Panc1 (cell line): ENCODE data around the gene DNAAF8. TPM values are rescaled to one million over a fixed set of nuclear protein-coding genes. Genes with fewer than 3 reads are reported as not detected.
A peak's percentile ranks its signal among the peaks of the same experiment; 100 is the strongest.

ENCODE experiments used
- ATAC-seq: fragments of 200-7000 bp; cut with Tn5 transposase; 2 replicates; pipeline ENCODE4 v1.9.1; 2020; ENCODE audit warnings: mild to moderate bottlenecking, moderate library complexity
- BruUV-seq: library from RNA; stranded (reverse); fragments of 400-500 nt; replicated peaks from 2 replicates; lab custom pipeline; 2021; lab: Mats Ljungman, UMichigan
- CTCF ChIA-PET: fragments of 300-600 bp; sonication (Branson Sonifier 250); formaldehyde crosslinking; loops from one replicate; lab custom pipeline; 2022; ENCODE audit warnings: antibody characterized with exemption; lab: Charles Lee
- POLR2A ChIA-PET: fragments of 300-600 bp; sonication (Branson Sonifier 250); formaldehyde crosslinking; loops from one replicate; lab custom pipeline; 2022; ENCODE audit warnings: antibody characterized with exemption; lab: Charles Lee
- DNase-seq: peaks from one replicate; pipeline ENCODE4 v3.0.0-alpha.2; 2010; ENCODE audit warnings: low read depth, low spot score
- H3K27ac ChIP-seq: 2 replicates; pipeline ENCODE4 v1.5.1; 2011; ENCODE audit warnings: mild to moderate bottlenecking, low read length, inconsistent platforms
- H3K27me3 ChIP-seq: fragments of 200-500 bp; sonication (Bioruptor generic); 2 replicates; pipeline ENCODE4 v1.6.0; 2014; ENCODE audit warnings: low read length, inconsistent platforms; ENCODE audit not compliant: control insufficient read depth, insufficient read depth
- H3K36me3 ChIP-seq: fragments of 200-500 bp; sonication (Bioruptor generic); 2 replicates; pipeline ENCODE4 v1.5.1; 2014; ENCODE audit warnings: inconsistent platforms, mild to moderate bottlenecking, low read length, moderate library complexity; ENCODE audit not compliant: control insufficient read depth, insufficient read depth
- H3K4me1 ChIP-seq: 2 replicates; pipeline ENCODE4 v1.5.1; 2011; ENCODE audit warnings: inconsistent platforms, mild to moderate bottlenecking, low read length, moderate library complexity; ENCODE audit not compliant: control insufficient read depth, insufficient read depth
- H3K4me3 ChIP-seq, 2 experiments: 2 replicates each; pipeline ENCODE4 v1.5.1; 2011 to 2012; ENCODE audit warnings: low read depth in 2 of 2, low read length in 2 of 2, mild to moderate bottlenecking in 2 of 2, inconsistent platforms in 1 of 2, moderate library complexity in 1 of 2
- H3K9me3 ChIP-seq: fragments of 200-500 bp; sonication (Bioruptor generic); 2 replicates; pipeline ENCODE4 v1.5.1; 2014; ENCODE audit warnings: low read depth, mild to moderate bottlenecking, inconsistent platforms, low read length, moderate library complexity; ENCODE audit not compliant: control insufficient read depth, insufficient read depth
- POLR2AphosphoS5 ChIP-seq: IDR thresholded peaks from 2 replicates; pipeline ENCODE4 v1.6.1; 2012; ENCODE audit warnings: mild to moderate bottlenecking, low read depth, low read length, moderate library complexity
- SIN3A ChIP-seq: IDR thresholded peaks from 2 replicates; pipeline ENCODE4 v1.6.1; 2012; ENCODE audit warnings: low read depth, mild to moderate bottlenecking, low read length, moderate library complexity, borderline replicate concordance; ENCODE audit not compliant: insufficient read depth
- TCF7L2 ChIP-seq: IDR thresholded peaks from 2 replicates; pipeline ENCODE4 v1.6.1; 2011; ENCODE audit warnings: mild to moderate bottlenecking, low read depth, low read length, inconsistent platforms
- in situ Hi-C: cut with HindIII; loops from 2 replicates; pipeline ENCODE4 v1.10.0; 2016; ENCODE audit warnings: low sequenced_read_pairs, low pct_unique_long_range_greater_than_20kb
- intact Hi-C: fragments of 100-400 bp; cut with micrococcal nuclease; formaldehyde crosslinking; loops from one replicate; pipeline ENCODE4 v1.10.0; 2022; ENCODE audit not compliant: unreplicated experiment
- total RNA-seq: library from RNA; stranded (reverse); gene quantifications from one replicate; pipeline ENCODE4 v1.2.1, GENCODE V29; 2021; ENCODE audit not compliant: unreplicated experiment
- TF ChIP-seq, protein P1 (sequence below), 2 experiments: IDR thresholded peaks; 2 replicates each; pipeline ENCODE4 v1.6.1; 2011 to 2012; ENCODE audit warnings: low read depth in 2 of 2, control low read depth in 1 of 2, low read length in 1 of 2, mild to moderate bottlenecking in 1 of 2, moderate library complexity in 1 of 2; ENCODE audit not compliant: insufficient read depth in 1 of 2
- TF ChIP-seq, protein P2 (sequence below): fragments of 450-650 bp; IDR thresholded peaks from 2 replicates; pipeline ENCODE4 v1.5.1; 2017; ENCODE audit warnings: mild to moderate bottlenecking

The DNAAF8 gene
- total RNA-seq, 1 experiment from 2014 or later = 2.3 TPM

DNA sequence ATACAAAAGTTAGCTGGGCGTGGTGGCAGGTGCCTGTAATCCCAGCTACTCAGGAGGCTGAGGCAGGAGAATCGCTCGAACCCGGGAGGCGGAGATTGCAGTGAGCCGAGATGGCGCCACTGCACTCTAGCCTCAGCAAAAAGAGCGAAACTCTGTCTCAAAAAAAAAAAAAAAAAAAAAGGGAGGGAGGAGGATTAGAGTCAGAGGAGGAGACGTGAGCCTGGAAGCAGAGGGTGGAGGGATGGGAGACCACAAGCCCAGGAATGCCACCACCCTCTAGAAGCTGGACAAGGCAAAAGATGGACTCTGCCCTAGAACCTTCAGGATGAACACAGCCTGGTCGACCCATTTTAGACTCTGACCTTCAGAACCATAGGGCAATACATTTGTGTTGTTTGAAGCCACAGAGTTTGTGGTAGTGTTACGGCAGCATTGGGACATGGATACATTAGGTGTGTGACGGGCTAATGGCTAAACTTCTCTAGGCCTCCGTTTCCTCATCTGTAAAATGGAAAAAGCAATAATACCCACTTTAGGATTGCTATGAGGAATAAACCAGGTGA lies 58.7 kb downstream of the DNAAF8 start:
- H3K9me3 ChIP-seq = no peaks in the 10 kb centered on the region
- H3K27ac ChIP-seq = no peak overlapping the region
- ChIA-PET POLR2A (interaction anchor here (0.7 kb wide), 1 partner anchor 65 kb away, joined by 15 read pairs; no protein-coding TSS in a partner anchor), CTCF (no interaction called here)
- TF ChIP-seq SIN3A = no peak
- TF ChIP-seq POLR2AphosphoS5 = no peak
- TF ChIP-seq, protein P1, sequence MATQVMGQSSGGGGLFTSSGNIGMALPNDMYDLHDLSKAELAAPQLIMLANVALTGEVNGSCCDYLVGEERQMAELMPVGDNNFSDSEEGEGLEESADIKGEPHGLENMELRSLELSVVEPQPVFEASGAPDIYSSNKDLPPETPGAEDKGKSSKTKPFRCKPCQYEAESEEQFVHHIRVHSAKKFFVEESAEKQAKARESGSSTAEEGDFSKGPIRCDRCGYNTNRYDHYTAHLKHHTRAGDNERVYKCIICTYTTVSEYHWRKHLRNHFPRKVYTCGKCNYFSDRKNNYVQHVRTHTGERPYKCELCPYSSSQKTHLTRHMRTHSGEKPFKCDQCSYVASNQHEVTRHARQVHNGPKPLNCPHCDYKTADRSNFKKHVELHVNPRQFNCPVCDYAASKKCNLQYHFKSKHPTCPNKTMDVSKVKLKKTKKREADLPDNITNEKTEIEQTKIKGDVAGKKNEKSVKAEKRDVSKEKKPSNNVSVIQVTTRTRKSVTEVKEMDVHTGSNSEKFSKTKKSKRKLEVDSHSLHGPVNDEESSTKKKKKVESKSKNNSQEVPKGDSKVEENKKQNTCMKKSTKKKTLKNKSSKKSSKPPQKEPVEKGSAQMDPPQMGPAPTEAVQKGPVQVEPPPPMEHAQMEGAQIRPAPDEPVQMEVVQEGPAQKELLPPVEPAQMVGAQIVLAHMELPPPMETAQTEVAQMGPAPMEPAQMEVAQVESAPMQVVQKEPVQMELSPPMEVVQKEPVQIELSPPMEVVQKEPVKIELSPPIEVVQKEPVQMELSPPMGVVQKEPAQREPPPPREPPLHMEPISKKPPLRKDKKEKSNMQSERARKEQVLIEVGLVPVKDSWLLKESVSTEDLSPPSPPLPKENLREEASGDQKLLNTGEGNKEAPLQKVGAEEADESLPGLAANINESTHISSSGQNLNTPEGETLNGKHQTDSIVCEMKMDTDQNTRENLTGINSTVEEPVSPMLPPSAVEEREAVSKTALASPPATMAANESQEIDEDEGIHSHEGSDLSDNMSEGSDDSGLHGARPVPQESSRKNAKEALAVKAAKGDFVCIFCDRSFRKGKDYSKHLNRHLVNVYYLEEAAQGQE (IDR thresholded peaks at IDR 0.05; ENCODE audit: insufficient read depth in 1 of 2, low read depth in 2 of 2, low read length in 1 of 2) = no peak
- TF ChIP-seq TCF7L2 = no peak
- TF ChIP-seq, protein P2, sequence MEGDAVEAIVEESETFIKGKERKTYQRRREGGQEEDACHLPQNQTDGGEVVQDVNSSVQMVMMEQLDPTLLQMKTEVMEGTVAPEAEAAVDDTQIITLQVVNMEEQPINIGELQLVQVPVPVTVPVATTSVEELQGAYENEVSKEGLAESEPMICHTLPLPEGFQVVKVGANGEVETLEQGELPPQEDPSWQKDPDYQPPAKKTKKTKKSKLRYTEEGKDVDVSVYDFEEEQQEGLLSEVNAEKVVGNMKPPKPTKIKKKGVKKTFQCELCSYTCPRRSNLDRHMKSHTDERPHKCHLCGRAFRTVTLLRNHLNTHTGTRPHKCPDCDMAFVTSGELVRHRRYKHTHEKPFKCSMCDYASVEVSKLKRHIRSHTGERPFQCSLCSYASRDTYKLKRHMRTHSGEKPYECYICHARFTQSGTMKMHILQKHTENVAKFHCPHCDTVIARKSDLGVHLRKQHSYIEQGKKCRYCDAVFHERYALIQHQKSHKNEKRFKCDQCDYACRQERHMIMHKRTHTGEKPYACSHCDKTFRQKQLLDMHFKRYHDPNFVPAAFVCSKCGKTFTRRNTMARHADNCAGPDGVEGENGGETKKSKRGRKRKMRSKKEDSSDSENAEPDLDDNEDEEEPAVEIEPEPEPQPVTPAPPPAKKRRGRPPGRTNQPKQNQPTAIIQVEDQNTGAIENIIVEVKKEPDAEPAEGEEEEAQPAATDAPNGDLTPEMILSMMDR = no peak
- DNase-seq (no peak), ATAC-seq (no peak)
- intact Hi-C loops (no loop called here), in situ Hi-C loops (no loop called here)
- H3K27me3 ChIP-seq = no peaks in the 10 kb centered on the region
- no TSS peak for BruUV-seq
- peaks cover 7% of the 10 kb centered on the region; the same call in 1 of the 2 replicates for H3K4me1 ChIP-seq
- H3K4me3 ChIP-seq = no peak overlapping the region
- H3K36me3 ChIP-seq = no peaks in the 10 kb centered on the region

DNA sequence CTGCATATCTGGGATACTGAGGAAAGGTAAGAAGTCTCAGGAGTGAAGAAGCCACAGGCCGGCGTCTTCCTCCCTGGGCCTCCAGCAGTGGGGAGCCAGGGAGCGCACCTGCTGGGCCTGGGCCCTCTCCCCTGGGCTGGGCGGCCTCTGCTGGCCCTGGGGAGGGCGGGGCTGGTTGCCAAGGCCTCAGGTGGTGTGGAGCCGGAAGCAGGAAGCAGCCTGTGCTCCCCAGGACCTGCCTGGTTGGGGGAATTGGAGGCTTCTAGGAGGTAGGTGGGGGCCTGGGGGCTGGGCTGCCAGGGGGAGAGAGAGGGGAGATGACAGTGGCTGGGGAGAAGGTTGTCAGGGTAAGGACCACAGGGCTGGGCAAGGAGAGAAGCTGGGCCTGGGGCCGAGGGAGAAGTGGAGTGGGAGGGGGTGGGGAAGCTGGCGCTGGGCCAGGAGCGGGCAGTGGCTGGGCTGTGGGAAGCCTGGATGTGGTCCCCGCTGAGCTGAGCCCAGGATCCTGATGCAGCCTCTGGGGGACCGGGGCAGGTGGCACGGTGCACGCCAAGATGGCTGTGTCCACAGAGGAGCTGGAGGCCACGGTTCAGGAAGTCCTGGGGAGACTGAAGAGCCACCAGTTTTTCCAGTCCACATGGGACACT lies 61.0 kb downstream of the DNAAF8 start, which contains the start of gene SMIM22:
SMIM22 (plus strand) TSS at position 189 of the 647 bp plus-strand sequence; CDS start at position 555, 366 bp downstream.
- Histone ChIP-seq H3K36me3 (no peaks in the 10 kb centered on the region), H3K27ac (no peak within 1 kb of the TSS), H3K27me3 (no peaks in the 10 kb centered on the region), H3K4me3 (no peak within 1 kb of the TSS), H3K9me3 (no peaks in the 10 kb centered on the region), H3K4me1 (no peaks in the 10 kb centered on the region; the same call in 1 of the 2 replicates)
- ATAC-seq = peak; percentile 13; the same call in 1 of the 2 replicates
- intact Hi-C loops (no loop called here), in situ Hi-C loops (no loop called here)
- ChIA-PET POLR2A (no interaction called here), CTCF (interaction anchor here (0.5 to 0.6 kb wide), 2 partner anchors 35 to 786 kb away, joined by 4 to 7 read pairs; no protein-coding TSS in a partner anchor)
- TF ChIP-seq POLR2AphosphoS5 (no peak), SIN3A (no peak), TCF7L2 (no peak)
- TF ChIP-seq, protein P2 = no peak
- TF ChIP-seq, protein P1 (IDR thresholded peaks at IDR 0.05; ENCODE audit: insufficient read depth in 1 of 2, low read depth in 2 of 2, low read length in 1 of 2) = no peak
- no TSS peak for BruUV-seq
- no peak for DNase-seq
